IMR-90 (cell line): ENCODE measurements around the gene FGF12. TPM values are rescaled to one million over a fixed set of nuclear protein-coding genes. Genes with fewer than 3 reads are reported as not detected.

ENCODE experiments used
- ATAC-seq: fragments of 200-7000 bp; cut with Tn5 transposase; 2 replicates; pipeline ENCODE4 v1.9.1; 2020; ENCODE audit warnings: low read depth, mild to moderate bottlenecking, moderate library complexity
- BruUV-seq: library from RNA; stranded (reverse); fragments of 400-500 nt; replicated peaks from 2 replicates; lab custom pipeline; 2021; lab: Mats Ljungman, UMichigan
- CTCF ChIA-PET: fragments of 300-600 bp; formaldehyde crosslinking; extraction: SDS; loops from one replicate; lab custom pipeline; 2021; ENCODE audit warnings: antibody characterized with exemption; lab: Yijun Ruan, JAX
- POLR2A ChIA-PET: fragments of 300-600 bp; sonication (Branson Sonifier 250); formaldehyde crosslinking; loops from one replicate; lab custom pipeline; 2022; ENCODE audit warnings: antibody characterized with exemption; ENCODE audit not compliant: unreplicated experiment; lab: Charles Lee
- DNase-seq: peaks from one replicate; pipeline ENCODE4 v3.0.0; 2013
- H2AFZ ChIP-seq: replicated peaks from 2 replicates; pipeline ENCODE3; 2013; ENCODE audit warnings: low read length, mild to moderate bottlenecking; ENCODE audit not compliant: poor library complexity
- H2AK5ac ChIP-seq: 2 replicates; pipeline ENCODE4 v1.6.1; 2013; ENCODE audit warnings: low read depth, low read length, inconsistent platforms
- H2AK9ac ChIP-seq: replicated peaks from 2 replicates; pipeline ENCODE3; 2013; ENCODE audit warnings: mild to moderate bottlenecking, low read depth, low read length, moderate library complexity; ENCODE audit not compliant: poor library complexity
- H2BK120ac ChIP-seq: 2 replicates; pipeline ENCODE4 v1.6.1; 2013; ENCODE audit warnings: low read depth, low read length, inconsistent platforms
- H2BK15ac ChIP-seq: 3 replicates; pipeline ENCODE4 v1.6.1; 2013; ENCODE audit warnings: low read depth, low read length, inconsistent platforms
- H2BK20ac ChIP-seq: 2 replicates; pipeline ENCODE4 v1.6.1; 2013; ENCODE audit warnings: low read depth, mild to moderate bottlenecking, inconsistent platforms, low read length, moderate library complexity
- H2BK5ac ChIP-seq: 2 replicates; pipeline ENCODE4 v1.6.1; 2013; ENCODE audit warnings: mild to moderate bottlenecking, low read depth, low read length, inconsistent platforms; ENCODE audit not compliant: poor library complexity, severe bottlenecking
- H3K14ac ChIP-seq: replicated peaks from 2 replicates; pipeline ENCODE4 v1.6.1; 2013; ENCODE audit warnings: low read depth, low read length, inconsistent platforms
- H3K18ac ChIP-seq: 2 replicates; pipeline ENCODE4 v1.6.1; 2013; ENCODE audit warnings: low read depth, low read length, control low read depth
- H3K23ac ChIP-seq: 2 replicates; pipeline ENCODE4 v1.6.1; 2013; ENCODE audit warnings: low read depth, low read length, inconsistent platforms
- H3K27ac ChIP-seq: 2 replicates; pipeline ENCODE4 v1.5.1; 2013; ENCODE audit warnings: mild to moderate bottlenecking, control low read depth, low read length; ENCODE audit not compliant: insufficient read depth
- H3K27me3 ChIP-seq: 2 replicates; pipeline ENCODE4 v1.6.1; 2013; ENCODE audit warnings: low read length; ENCODE audit not compliant: control insufficient read depth, insufficient read depth
- H3K36me3 ChIP-seq: 2 replicates; pipeline ENCODE4 v1.6.1; 2013; ENCODE audit warnings: low read length, mixed read lengths; ENCODE audit not compliant: control insufficient read depth, insufficient read depth
- H3K4ac ChIP-seq: 2 replicates; pipeline ENCODE4 v1.6.1; 2013; ENCODE audit warnings: low read depth, low read length, inconsistent platforms
- H3K4me1 ChIP-seq: 2 replicates; pipeline ENCODE4 v1.6.1; 2013; ENCODE audit warnings: low read length, mixed read lengths; ENCODE audit not compliant: control insufficient read depth, insufficient read depth
- H3K4me2 ChIP-seq: 2 replicates; pipeline ENCODE4 v1.6.1; 2013; ENCODE audit warnings: low read depth, mild to moderate bottlenecking, control low read depth, low read length, moderate library complexity
- H3K4me3 ChIP-seq: 2 replicates; pipeline ENCODE4 v1.5.1; 2013; ENCODE audit warnings: low read depth, mild to moderate bottlenecking, control low read depth, low read length, moderate library complexity; ENCODE audit not compliant: insufficient read depth
- H3K56ac ChIP-seq: 2 replicates; pipeline ENCODE4 v1.6.1; 2013; ENCODE audit warnings: low read length, inconsistent platforms; ENCODE audit not compliant: insufficient read depth; ENCODE audit errors: extremely low read depth
- H3K79me1 ChIP-seq, 2 experiments: 2 replicates each; pipeline ENCODE4 v1.6.1; 2013; ENCODE audit warnings: low read length in 2 of 2, inconsistent platforms in 1 of 2, low read depth in 1 of 2
- H3K9ac ChIP-seq: 2 replicates; pipeline ENCODE4 v1.6.1; 2013; ENCODE audit warnings: low read depth, low read length, control low read depth
- H3K9me1 ChIP-seq: 2 replicates; pipeline ENCODE4 v1.6.1; 2013; ENCODE audit warnings: low read length, inconsistent platforms; ENCODE audit not compliant: insufficient read depth
- H3K9me3 ChIP-seq: 2 replicates; pipeline ENCODE4 v1.6.1; 2013; ENCODE audit warnings: low read length; ENCODE audit not compliant: control insufficient read depth, insufficient read depth
- H4K20me1 ChIP-seq: 2 replicates; pipeline ENCODE4 v1.6.1; 2013; ENCODE audit warnings: low read length, inconsistent platforms; ENCODE audit not compliant: insufficient read depth
- H4K5ac ChIP-seq: 2 replicates; pipeline ENCODE4 v1.6.1; 2013; ENCODE audit warnings: mild to moderate bottlenecking, low read depth, low read length, control low read depth
- H4K8ac ChIP-seq, 2 experiments: 2 replicates each; pipeline ENCODE4 v1.6.1; 2013; ENCODE audit warnings: low read depth in 2 of 2, low read length in 2 of 2, control low read depth in 1 of 2, inconsistent platforms in 1 of 2
- H4K91ac ChIP-seq: 2 replicates; pipeline ENCODE4 v1.6.1; 2013; ENCODE audit warnings: low read depth, low read length, inconsistent platforms; ENCODE audit not compliant: insufficient read depth
- BHLHE40 ChIP-seq: fragments of 150-350 bp; IDR thresholded peaks from 2 replicates; pipeline ENCODE4 v1.6.1; 2016; ENCODE audit warnings: mild to moderate bottlenecking, low read depth, low read length
- CEBPB ChIP-seq: IDR thresholded peaks from 2 replicates; pipeline ENCODE4 v1.6.1; 2012; ENCODE audit warnings: low read depth, low read length, improper control_type of control experiment
- CHD1 ChIP-seq: IDR thresholded peaks from 2 replicates; pipeline ENCODE4 v1.6.1; 2012; ENCODE audit warnings: low read depth, low read length, improper control_type of control experiment
- CTCF ChIP-seq: conservative IDR thresholded peaks from 2 replicates; pipeline ENCODE4 v1.5.1; 2012; ENCODE audit warnings: mild to moderate bottlenecking, low read depth, low read length, improper control_type of control experiment
- ELK1 ChIP-seq: fragments of 150-350 bp; IDR thresholded peaks from 2 replicates; pipeline ENCODE4 v1.6.1; 2016; ENCODE audit warnings: low read depth, mild to moderate bottlenecking, low read length, moderate library complexity, borderline replicate concordance
- FOS ChIP-seq: fragments of 150-350 bp; IDR thresholded peaks from 2 replicates; pipeline ENCODE4 v1.6.1; 2016; ENCODE audit warnings: low read depth, low read length
- MAFK ChIP-seq: IDR thresholded peaks from 2 replicates; pipeline ENCODE4 v1.6.1; 2012; ENCODE audit warnings: low read depth, low read length, improper control_type of control experiment
- MAZ ChIP-seq: IDR thresholded peaks from 2 replicates; pipeline ENCODE4 v1.6.1; 2012; ENCODE audit warnings: low read depth, mild to moderate bottlenecking, low read length, improper control_type of control experiment, moderate library complexity, borderline replicate concordance
- MXI1 ChIP-seq: IDR thresholded peaks from 2 replicates; pipeline ENCODE4 v1.6.1; 2012; ENCODE audit warnings: low read depth, mild to moderate bottlenecking, low read length, moderate library complexity, borderline replicate concordance
- NFE2L2 ChIP-seq: fragments of 150-350 bp; IDR thresholded peaks from 2 replicates; pipeline ENCODE4 v1.6.1; 2016; ENCODE audit warnings: low read depth, mild to moderate bottlenecking, low read length
- POLR2A ChIP-seq: IDR thresholded peaks from 2 replicates; pipeline ENCODE4 v1.6.1; 2012; ENCODE audit warnings: mild to moderate bottlenecking, low read depth, low read length
- RAD21 ChIP-seq: IDR thresholded peaks from 2 replicates; pipeline ENCODE4 v1.6.1; 2012; ENCODE audit warnings: low read length, improper control_type of control experiment
- RCOR1 ChIP-seq: IDR thresholded peaks from 2 replicates; pipeline ENCODE4 v1.6.1; 2012; ENCODE audit warnings: mild to moderate bottlenecking, low read length, improper control_type of control experiment; ENCODE audit not compliant: insufficient replicate concordance
- RFX5 ChIP-seq: IDR thresholded peaks from 2 replicates; pipeline ENCODE4 v1.8.0; 2012; ENCODE audit warnings: low read depth, mild to moderate bottlenecking, low read length, moderate library complexity
- SMC3 ChIP-seq: fragments of 150-350 bp; IDR thresholded peaks from 2 replicates; pipeline ENCODE4 v1.6.1; 2016; ENCODE audit warnings: low read depth, mild to moderate bottlenecking, antibody characterized with exemption, low read length, moderate library complexity
- USF2 ChIP-seq: fragments of 150-350 bp; IDR thresholded peaks from 2 replicates; pipeline ENCODE4 v1.6.1; 2017; ENCODE audit warnings: mild to moderate bottlenecking, antibody characterized with exemption, low read length, low read depth
- WGBS, 2 experiments: methylation state at CpG; one replicate each; pipeline versions ENCODE4 v1.1.5 to v1.1.7; 2013; ENCODE audit warnings: missing lambda C conversion rate in 2 of 2; ENCODE audit not compliant: insufficient read length in 1 of 2; ENCODE audit errors: extremely low coverage in 2 of 2; 5-methylcytosine and 5-hydroxymethylcytosine counted together
- dilution Hi-C: fragments of 300-500 bp; cut with HindIII; formaldehyde crosslinking; loops from one replicate; pipeline ENCODE4 v1.14.3; 2018; ENCODE audit warnings: low sequenced_read_pairs; ENCODE audit not compliant: unreplicated experiment
- in situ Hi-C: fragments of 300-500 bp; cut with MboI; formaldehyde crosslinking; loops from 3 replicates; pipeline ENCODE4 v1.14.3; 2019; ENCODE audit warnings: low sequenced_read_pairs, inconsistent platforms, mixed read lengths
- intact Hi-C: fragments of 100-400 bp; cut with micrococcal nuclease; formaldehyde crosslinking; loops from 2 replicates; pipeline ENCODE4 v1.10.0; 2022
- polyA plus RNA-seq, 3 experiments: library from polyadenylated mRNA; depleted of rRNA; stranded (reverse); fragments of >200 nt; gene quantifications; 2 replicates each; pipeline ENCODE4 v1.2.3, GENCODE V29; 2012; ENCODE audit warnings: low replicate concordance in 1 of 3
- total RNA-seq: library from RNA; depleted of rRNA; stranded (reverse); fragments of >200 nt; gene quantifications from 2 replicates; pipeline ENCODE4 v1.2.3, GENCODE V29; 2012

FGF12 gene
- total and polyA plus RNA-seq, 2 of the 4 experiments (the other 2 are of a cell fraction): not detected

GRCh38 chr3:192417017-192417416 is 310.3 kb downstream of the FGF12 start:
- Histone ChIP-seq H3K4me2 (no peak overlapping the region), H4K91ac (no peak overlapping the region), H3K9ac (no peak overlapping the region), H2AFZ (no peak overlapping the region), H2BK120ac (no peak overlapping the region), H3K4ac (no peak overlapping the region), H2BK5ac (no peak overlapping the region), H3K56ac (no peak overlapping the region), H4K20me1 (no peaks in the 10 kb centered on the region), H4K8ac (no peak overlapping the region), H2AK5ac (no peak overlapping the region), H3K36me3 (no peaks in the 10 kb centered on the region), H3K18ac (no peak overlapping the region), H2AK9ac (no peak overlapping the region), H3K4me3 (no peak overlapping the region), H2BK20ac (no peak overlapping the region), H3K14ac (no peak overlapping the region), H3K9me3 (no peaks in the 10 kb centered on the region), H3K23ac (no peak overlapping the region), H2BK15ac (no peak overlapping the region), H4K5ac (no peak overlapping the region), H3K27ac (no peak overlapping the region), H3K27me3 (no peaks in the 10 kb centered on the region), H3K4me1 (no peaks in the 10 kb centered on the region), H3K9me1 (no peaks in the 10 kb centered on the region), H3K79me1 (no peaks in the 10 kb centered on the region)
- ChIA-PET POLR2A (no interaction called here), CTCF (no interaction called here)
- TF ChIP-seq BHLHE40 (no peak), POLR2A (no peak), RAD21 (no peak), MAZ (no peak), RCOR1 (no peak), ELK1 (no peak), MAFK (no peak), CHD1 (no peak), CTCF (no peak), RFX5 (no peak), FOS (no peak), MXI1 (no peak), CEBPB (no peak), USF2 (no peak), NFE2L2 (no peak), SMC3 (no peak)
- no peak for ATAC-seq
- DNase-seq: no peak
- BruUV-seq: no TSS peak
- dilution Hi-C loops: no loop called here
- in situ Hi-C loops: no loop called here
- WGBS, 2 experiments: no CpG with 5 or more reads among the region's 2 CpGs
- intact Hi-C loops: no loop called here
